ENCODE data around the gene LTB4R2. TPM values are rescaled to one million over a fixed set of nuclear protein-coding genes. Genes with fewer than 3 reads are reported as not detected.

The LTB4R2 gene
- total RNA-seq, 1 experiment from 2014 or later = 15.0 TPM

GRCh38 chr14:24311837-24312615 is 2.1 kb downstream of the LTB4R2 start:
- no peak overlapping the region for H3K4me3 ChIP-seq
- no peak overlapping the region for H3K4me2 ChIP-seq

DNA sequence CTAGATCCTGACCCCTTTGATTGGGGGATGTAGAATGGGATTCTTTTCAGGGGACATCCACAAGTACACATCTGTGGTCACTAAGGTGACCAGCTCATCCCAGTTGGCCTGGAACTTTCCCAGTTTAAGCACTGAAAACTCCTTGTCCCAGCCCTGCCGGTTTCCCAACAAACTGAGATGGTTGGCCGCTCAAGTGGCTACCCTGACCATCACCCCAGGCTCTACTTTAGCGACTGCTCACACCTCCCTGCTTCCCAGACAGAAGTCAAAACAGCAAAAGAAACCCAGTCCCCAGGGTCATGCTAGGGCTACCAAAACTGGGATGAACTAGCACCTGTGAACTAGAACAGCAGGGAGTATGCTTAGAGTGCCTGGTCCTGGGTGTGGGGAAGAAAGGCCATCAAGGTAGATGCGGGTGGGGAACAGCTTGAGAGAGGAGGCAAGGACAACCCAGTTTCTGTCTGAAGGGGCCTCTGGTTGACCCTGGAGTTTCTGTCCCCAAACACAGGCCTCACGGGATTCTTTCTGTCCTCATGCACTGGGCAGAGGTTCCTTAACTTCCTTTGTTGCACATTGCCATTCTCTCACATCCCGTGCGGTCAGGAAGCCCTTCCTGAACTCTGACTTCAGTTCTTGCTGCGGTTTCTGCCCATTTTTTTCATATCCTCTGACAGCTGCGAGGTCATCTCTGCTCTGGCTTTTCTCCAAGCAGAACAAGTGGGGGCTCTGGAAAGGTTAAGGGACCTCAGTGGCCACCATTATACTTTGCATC is 3.0 kb downstream of the LTB4R2 start:
- TF ChIP-seq CTCF (conservative IDR thresholded peaks at IDR 0.05) (no peak), EZH2 (IDR thresholded peaks at IDR 0.05; ENCODE audit: low read depth) (no peak)
- Histone ChIP-seq H3F3A (ENCODE audit: insufficient read depth, low read depth) (no peaks in the 10 kb centered on the region; the same call in 1 of the 2 replicates), H4K20me1 (ENCODE audit: insufficient read depth) (no peaks in the 10 kb centered on the region), H3K79me2 (ENCODE audit: low read depth) (no peaks in the 10 kb centered on the region), H2AFZ (no peak overlapping the region), H3K36me3 (ENCODE audit: low read depth) (no peaks in the 10 kb centered on the region), H3K27ac (no peak overlapping the region), H3K4me3 (no peak overlapping the region), H3K9me3 (ENCODE audit: insufficient read depth, low read depth) (no peaks in the 10 kb centered on the region), H3K4me1 (replicated peaks; ENCODE audit: insufficient read depth) (no peaks in the 10 kb centered on the region), H3K4me2 (no peak overlapping the region), H3K27me3 (ENCODE audit: insufficient read depth, low read depth) (no peaks in the 10 kb centered on the region), H3K9me2 (ENCODE audit: insufficient read depth) (no peaks in the 10 kb centered on the region)
- intact Hi-C loops (cut with micrococcal nuclease; ENCODE audit: unreplicated experiment) = no loop called here
- POLR2A ChIA-PET (ENCODE audit: unreplicated experiment) = no interaction called here
- no peak for DNase-seq
- CTCF ChIA-PET = no interaction called here
- BruUV-seq (replicated peaks) = no TSS peak

More at GRCh38 chr14:24311837-24312615, 2.1 kb downstream of the LTB4R2 start:
- ChIA-PET POLR2A (ENCODE audit: unreplicated experiment) (no interaction called here), CTCF (no interaction called here)
- Histone ChIP-seq H3K27ac (no peak overlapping the region), H3K9me3 (ENCODE audit: insufficient read depth, low read depth) (no peaks in the 10 kb centered on the region), H3K27me3 (ENCODE audit: insufficient read depth, low read depth) (no peaks in the 10 kb centered on the region), H3K79me2 (ENCODE audit: low read depth) (no peaks in the 10 kb centered on the region), H4K20me1 (ENCODE audit: insufficient read depth) (no peaks in the 10 kb centered on the region), H3F3A (ENCODE audit: insufficient read depth, low read depth) (no peaks in the 10 kb centered on the region; the same call in 1 of the 2 replicates), H3K9me2 (ENCODE audit: insufficient read depth) (no peaks in the 10 kb centered on the region), H3K36me3 (ENCODE audit: low read depth) (no peaks in the 10 kb centered on the region), H2AFZ (no peak overlapping the region), H3K4me1 (replicated peaks; ENCODE audit: insufficient read depth) (no peaks in the 10 kb centered on the region)
- no TSS peak for BruUV-seq (replicated peaks)
- intact Hi-C loops (cut with micrococcal nuclease; ENCODE audit: unreplicated experiment) = no loop called here
- DNase-seq = no peak
- TF ChIP-seq EZH2 (IDR thresholded peaks at IDR 0.05; ENCODE audit: low read depth) (no peak), CTCF (conservative IDR thresholded peaks at IDR 0.05) (no peak)

DNA sequence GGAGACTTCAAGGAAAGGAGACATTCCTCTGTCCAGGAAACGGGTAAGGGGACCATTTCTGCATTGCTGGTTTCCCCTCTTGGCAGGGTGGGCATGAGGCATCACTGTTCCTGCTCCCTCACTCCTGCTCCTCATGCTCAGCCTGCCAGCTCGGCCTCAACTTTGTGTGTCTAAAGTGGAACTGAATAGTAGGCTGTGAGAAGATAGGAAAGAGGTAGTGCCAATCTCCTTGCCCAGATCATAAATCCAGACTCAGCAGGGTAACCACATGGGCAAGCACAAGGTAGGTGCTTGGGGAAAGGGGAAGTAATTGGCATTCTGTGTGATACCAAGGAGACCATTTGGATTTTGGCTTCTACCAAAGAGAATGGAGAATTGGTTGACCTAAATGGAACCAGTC is 4.0 kb downstream of the LTB4R2 start:
- no peaks in the 10 kb centered on the region for H3K4me1 ChIP-seq (replicated peaks; ENCODE audit: insufficient read depth)
- H3K79me2 ChIP-seq (ENCODE audit: low read depth) = no peaks in the 10 kb centered on the region
- no peaks in the 10 kb centered on the region for H3K9me3 ChIP-seq (ENCODE audit: insufficient read depth, low read depth)
- no peaks in the 10 kb centered on the region for H3K27me3 ChIP-seq (ENCODE audit: insufficient read depth, low read depth)
- ChIA-PET CTCF (no interaction called here), POLR2A (ENCODE audit: unreplicated experiment) (interaction anchor here (0.7 kb wide), 1 partner anchor 102 kb away, joined by 4 read pairs; no protein-coding TSS in a partner anchor)
- no peaks in the 10 kb centered on the region for H4K20me1 ChIP-seq (ENCODE audit: insufficient read depth)
- no peaks in the 10 kb centered on the region for H3K9me2 ChIP-seq (ENCODE audit: insufficient read depth)
- no peak overlapping the region for H3K4me3 ChIP-seq
- no peak for DNase-seq
- intact Hi-C loops (cut with micrococcal nuclease; ENCODE audit: unreplicated experiment) = no loop called here
- no peaks in the 10 kb centered on the region; the same call in 1 of the 2 replicates for H3F3A ChIP-seq (ENCODE audit: insufficient read depth, low read depth)
- TF ChIP-seq CTCF (conservative IDR thresholded peaks at IDR 0.05) (no peak), EZH2 (IDR thresholded peaks at IDR 0.05; ENCODE audit: low read depth) (no peak)
- no peak overlapping the region for H2AFZ ChIP-seq
- H3K27ac ChIP-seq = no peak overlapping the region
- H3K36me3 ChIP-seq (ENCODE audit: low read depth) = no peaks in the 10 kb centered on the region
- no TSS peak for BruUV-seq (replicated peaks)
- H3K4me2 ChIP-seq = no peak overlapping the region

Measured in PC-9 (cell line).